A549 (cell line): ENCODE measurements around the gene LMNA. TPM values are rescaled to one million over a fixed set of nuclear protein-coding genes. Genes with fewer than 3 reads are reported as not detected.
"Not testable (repeated sequence)": the region's sequence is repeated elsewhere in the genome, so short reads cannot be mapped to it uniquely, and the experiment has no call there.

Source experiments
- ATAC-seq, 2 experiments: fragments of 200-7000 bp in 1 of 2; fragments of >200 bp in 1 of 2; cut with Nextera tagmentation in 1 of 2; cut with Tn5 transposase in 1 of 2; 3 replicates each; pipeline versions ENCODE4 v1.8.0 to v1.9.1; 2018 to 2020; ENCODE audit warnings: mild to moderate bottlenecking in 1 of 2, moderate library complexity in 1 of 2
- CTCF ChIA-PET: fragments of 300-600 bp; sonication (Branson Sonifier 250); formaldehyde crosslinking; extraction: SDS; loops from one replicate; lab custom pipeline; 2021; ENCODE audit warnings: antibody characterized with exemption, inconsistent platforms; lab: Yijun Ruan, JAX
- POLR2A ChIA-PET: fragments of 350-600 bp; formaldehyde crosslinking; extraction: SDS; loops from one replicate; lab custom pipeline; 2021; ENCODE audit warnings: antibody characterized with exemption, inconsistent platforms; lab: Yijun Ruan, JAX
- DNase-seq, 2 experiments: peaks; one replicate each; pipeline versions ENCODE4 v3.0.0 to v3.0.0-alpha.2; 2011 to 2016; ENCODE audit warnings: low read depth in 1 of 2, low spot score in 1 of 2
- FAIRE-seq: peaks from 2 replicates; lab custom pipeline; 2011; peaks lifted over from hg19 to GRCh38; lab: Jason Lieb, UNC
- H3K27ac ChIP-seq, 2 experiments: fragments of >200 bp; sonication (Bioruptor Twin); formaldehyde crosslinking; 3 replicates each; pipeline ENCODE4 v1.5.1; 2016 to 2017
- H3K4me1 ChIP-seq: fragments of >200 bp; sonication (Bioruptor Twin); formaldehyde crosslinking; 3 replicates; pipeline ENCODE4 v1.6.1; 2016
- H3K4me2 ChIP-seq: fragments of >200 bp; sonication (Bioruptor Twin); formaldehyde crosslinking; 3 replicates; pipeline ENCODE4 v1.6.1; 2016
- H3K4me3 ChIP-seq: fragments of >200 bp; sonication (Bioruptor Twin); formaldehyde crosslinking; 3 replicates; pipeline ENCODE4 v1.5.1; 2016
- H3K9me3 ChIP-seq: fragments of >200 bp; sonication (Bioruptor Twin); formaldehyde crosslinking; 3 replicates; pipeline ENCODE4 v1.6.1; 2016
- CBX2 ChIP-seq: fragments of 200-600 bp; sonication (generic); IDR thresholded peaks from 2 replicates; pipeline ENCODE4 v1.6.1; 2016; ENCODE audit warnings: low read depth, mild to moderate bottlenecking, borderline replicate concordance
- EHF ChIP-seq: fragments of 250-450 bp; sonication (Bioruptor Pico); IDR thresholded peaks from 2 replicates; pipeline ENCODE4 v1.5.0; 2020; ENCODE audit warnings: mild to moderate bottlenecking
- FOSB ChIP-seq: fragments of 250-450 bp; sonication (Bioruptor Pico); IDR thresholded peaks from 2 replicates; pipeline ENCODE4 v1.5.0; 2020; ENCODE audit warnings: mild to moderate bottlenecking, moderate library complexity
- FOXS1 ChIP-seq: fragments of 250-450 bp; sonication (Bioruptor Pico); IDR thresholded peaks from 2 replicates; pipeline ENCODE4 v1.5.0; 2020; ENCODE audit warnings: mild to moderate bottlenecking, moderate library complexity
- HDAC2 ChIP-seq: fragments of 200-600 bp; sonication (generic); IDR thresholded peaks from 2 replicates; pipeline ENCODE4 v1.6.1; 2016
- HEYL ChIP-seq: fragments of 250-450 bp; sonication (Bioruptor Pico); IDR thresholded peaks from 2 replicates; pipeline ENCODE4 v1.8.0; 2021; ENCODE audit warnings: mild to moderate bottlenecking, moderate library complexity
- HOXB13 ChIP-seq: fragments of 250-450 bp; sonication (Bioruptor Pico); IDR thresholded peaks from 2 replicates; pipeline ENCODE4 v1.5.0; 2020; ENCODE audit warnings: low read depth, mild to moderate bottlenecking, moderate library complexity
- HOXB5 ChIP-seq: fragments of 250-450 bp; sonication (Bioruptor Pico); IDR thresholded peaks from 2 replicates; pipeline ENCODE4 v1.5.0; 2020; ENCODE audit warnings: mild to moderate bottlenecking, moderate library complexity
- NR3C1 ChIP-seq: fragments of >200 bp; sonication (Bioruptor Twin); formaldehyde crosslinking; IDR thresholded peaks from 3 replicates; pipeline ENCODE4 v1.6.1; 2017
- PHF8 ChIP-seq: fragments of 200-600 bp; sonication (generic); IDR thresholded peaks from 2 replicates; pipeline ENCODE4 v1.6.1; 2016; ENCODE audit warnings: low read depth, mild to moderate bottlenecking, antibody characterized with exemption, moderate library complexity, borderline replicate concordance
- RAD21 ChIP-seq, 2 experiments: fragments of >200 bp in 1 of 2; sonication (Bioruptor Twin) in 1 of 2; formaldehyde crosslinking in 1 of 2; IDR thresholded peaks in 1 of 2; conservative IDR thresholded peaks in 1 of 2; 2 replicates in 1 of 2; 3 replicates in 1 of 2; pipeline ENCODE4 v1.6.1; 2012 to 2018; ENCODE audit warnings: inconsistent platforms in 1 of 2
- RARB ChIP-seq: fragments of 250-450 bp; sonication (Bioruptor Pico); IDR thresholded peaks from 2 replicates; pipeline ENCODE4 v1.8.0; 2021; ENCODE audit warnings: mild to moderate bottlenecking, moderate library complexity
- RCOR1 ChIP-seq: fragments of 150-350 bp; IDR thresholded peaks from 2 replicates; pipeline ENCODE4 v1.6.1; 2014; ENCODE audit warnings: antibody characterized with exemption, low read length, low read depth
- SREBF2 ChIP-seq: fragments of 450-650 bp; IDR thresholded peaks from 2 replicates; pipeline ENCODE4 v1.6.1; 2014; ENCODE audit warnings: mild to moderate bottlenecking, moderate library complexity
- TP53 ChIP-seq: fragments of 250-450 bp; sonication (Bioruptor Pico); IDR thresholded peaks from 2 replicates; pipeline ENCODE4 v1.5.0; 2021; ENCODE audit warnings: mild to moderate bottlenecking, moderate library complexity
- ZNF302 ChIP-seq: fragments of 250-450 bp; sonication (Bioruptor Pico); IDR thresholded peaks from 2 replicates; pipeline ENCODE4 v1.9.0; 2021; ENCODE audit warnings: inconsistent platforms, mild to moderate bottlenecking, moderate library complexity
- ZSCAN20 ChIP-seq: fragments of 250-450 bp; sonication (Bioruptor Pico); IDR thresholded peaks from 2 replicates; pipeline ENCODE4 v1.8.0; 2022; ENCODE audit warnings: mild to moderate bottlenecking, moderate library complexity
- WGBS: methylation state at CpG from one replicate; pipeline ENCODE4 v1.1.6; 2017; ENCODE audit errors: missing lambda C conversion rate; 5-methylcytosine and 5-hydroxymethylcytosine counted together
- polyA plus RNA-seq, 4 experiments: library from polyadenylated mRNA; depleted of rRNA in 3 of 4; stranded (reverse); fragments of >200 nt; fragmentation: RNase III in 1 of 4; extraction: RNeasy Plus Mini Kit Qiagen cat#74134 plus additional on column Dnase treatment in 1 of 4; gene quantifications; 2 replicates in 3 of 4; 3 replicates in 1 of 4; pipeline ENCODE4 v1.2.3, GENCODE V29; 2011 to 2017
- TF ChIP-seq, protein P1 (sequence below): fragments of >200 bp; sonication (Bioruptor Twin); formaldehyde crosslinking; IDR thresholded peaks from 3 replicates; pipeline ENCODE4 v1.5.1; 2016
- TF ChIP-seq, protein P2 (sequence below): IDR thresholded peaks from 2 replicates; pipeline ENCODE4 v1.6.1; 2012

Gene LMNA
- polyA plus RNA-seq, 2 of the 4 experiments (the other 2 are of a cell fraction): 214 to 286 TPM

DNA sequence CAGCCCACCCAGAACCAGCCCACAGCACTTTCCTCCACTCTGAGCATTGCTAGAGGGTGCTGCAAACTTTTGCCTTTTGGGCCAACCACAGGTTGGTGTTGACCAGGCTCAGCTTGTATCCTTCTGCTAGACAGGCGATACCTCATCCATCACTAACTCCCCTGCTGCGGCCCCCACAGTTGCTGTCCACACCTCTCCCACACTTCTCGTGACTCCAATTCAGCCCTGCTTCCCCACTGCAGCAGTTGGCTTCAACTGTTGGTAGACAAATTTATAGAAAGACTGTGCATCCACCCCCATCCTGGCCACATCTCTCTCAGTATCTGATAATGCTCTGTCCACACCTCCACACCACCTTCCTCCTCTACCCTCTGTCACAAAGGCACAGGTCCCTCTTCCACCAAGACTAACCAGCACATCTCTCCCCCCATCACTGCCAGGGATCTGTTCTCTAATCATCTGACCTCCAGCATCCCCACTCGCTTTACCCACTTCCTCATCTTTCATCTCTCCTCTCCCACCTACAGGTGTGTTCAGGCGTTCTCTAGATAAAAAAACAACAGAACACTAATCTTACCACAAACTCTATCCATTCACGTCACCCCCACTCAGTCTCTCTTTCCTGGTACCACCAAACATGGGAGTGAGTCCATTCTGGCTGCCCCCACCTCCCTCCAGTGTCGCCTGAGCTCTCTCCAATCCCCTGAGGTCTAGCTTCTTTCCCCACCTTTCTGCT is 63.6 kb downstream of the LMNA start (continued):
- TF ChIP-seq PHF8: no peak
- TF ChIP-seq FOSB (CRISPR knock-in tag): no peak
- TF ChIP-seq TP53: no peak
- TF ChIP-seq NR3C1: no peak
- no peak for TF ChIP-seq SREBF2
- TF ChIP-seq RARB: no peak
- TF ChIP-seq CBX2: no peak
- TF ChIP-seq, protein P1, sequence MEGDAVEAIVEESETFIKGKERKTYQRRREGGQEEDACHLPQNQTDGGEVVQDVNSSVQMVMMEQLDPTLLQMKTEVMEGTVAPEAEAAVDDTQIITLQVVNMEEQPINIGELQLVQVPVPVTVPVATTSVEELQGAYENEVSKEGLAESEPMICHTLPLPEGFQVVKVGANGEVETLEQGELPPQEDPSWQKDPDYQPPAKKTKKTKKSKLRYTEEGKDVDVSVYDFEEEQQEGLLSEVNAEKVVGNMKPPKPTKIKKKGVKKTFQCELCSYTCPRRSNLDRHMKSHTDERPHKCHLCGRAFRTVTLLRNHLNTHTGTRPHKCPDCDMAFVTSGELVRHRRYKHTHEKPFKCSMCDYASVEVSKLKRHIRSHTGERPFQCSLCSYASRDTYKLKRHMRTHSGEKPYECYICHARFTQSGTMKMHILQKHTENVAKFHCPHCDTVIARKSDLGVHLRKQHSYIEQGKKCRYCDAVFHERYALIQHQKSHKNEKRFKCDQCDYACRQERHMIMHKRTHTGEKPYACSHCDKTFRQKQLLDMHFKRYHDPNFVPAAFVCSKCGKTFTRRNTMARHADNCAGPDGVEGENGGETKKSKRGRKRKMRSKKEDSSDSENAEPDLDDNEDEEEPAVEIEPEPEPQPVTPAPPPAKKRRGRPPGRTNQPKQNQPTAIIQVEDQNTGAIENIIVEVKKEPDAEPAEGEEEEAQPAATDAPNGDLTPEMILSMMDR: no peak

DNA sequence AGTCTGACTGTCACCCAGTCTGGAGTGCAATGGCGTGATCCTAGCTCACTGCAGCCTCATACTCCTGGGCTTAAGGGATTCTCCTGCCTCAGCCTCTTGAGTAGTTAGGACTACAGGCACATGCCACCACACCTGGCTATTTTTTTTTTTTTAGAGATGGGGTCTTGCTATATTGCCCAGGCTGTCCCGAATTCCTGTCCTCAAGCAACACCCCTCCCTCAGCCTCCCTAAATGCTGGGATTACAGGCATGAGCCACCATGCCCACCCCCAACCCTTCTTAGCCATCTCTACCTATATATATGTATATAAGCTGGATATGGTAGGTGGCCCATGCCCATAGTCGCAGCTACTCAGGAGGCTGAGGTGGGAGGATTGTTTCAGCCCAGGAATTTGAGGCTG is 66.0 kb downstream of the LMNA start:
- DNase-seq (no peak), FAIRE-seq (no peak), ATAC-seq (no peak)
- Histone ChIP-seq H3K9me3 (no peaks in the 10 kb centered on the region), H3K4me3 (no peak overlapping the region), H3K4me1 (peaks cover 20% of the 10 kb centered on the region)
- TF ChIP-seq RCOR1: no peak
- TF ChIP-seq EHF (CRISPR knock-in tag): no peak
- TF ChIP-seq RAD21 (conservative IDR thresholded peaks at IDR 0.05 in 1 of 2, IDR thresholded peaks at IDR 0.05 in 1 of 2): no peak
- TF ChIP-seq HDAC2: no peak
- TF ChIP-seq, all 56 proteins: peak for 0
- 94% methylated on average over 3 of the region's 3 CpGs for WGBS
- POLR2A ChIA-PET: interaction anchor here (0.5 kb wide), 1 partner anchor 11 kb away, joined by 3 read pairs; no protein-coding TSS in a partner anchor
- CTCF ChIA-PET: interaction anchor here (1.6 kb wide), 1 partner anchor 35 kb away, joined by 3 read pairs; no protein-coding TSS in a partner anchor
- Histone ChIP-seq H3K4me2 (no peak overlapping the region), H3K27ac (peak overlapping the region; percentile 43 to 62; a peak in 4 of 6 replicates)

GRCh38 chr1:156181391-156181924 is 66.9 kb downstream of the LMNA start:
- peak overlapping the region; percentile 7; the same call in 1 of the 3 replicates for H3K4me2 ChIP-seq
- H3K27ac ChIP-seq: peak overlapping the region; percentile 6 to 19; a peak in 1 of 6 replicates
- ATAC-seq, POLR2A ChIA-PET, H3K9me3 ChIP-seq, CTCF ChIA-PET, H3K4me3 ChIP-seq: not testable (repeated sequence)
- peaks cover 20% of the 10 kb centered on the region for H3K4me1 ChIP-seq
- WGBS: 33% methylated on average over 8 of the region's 8 CpGs
- TF ChIP-seq ZNF302 (CRISPR knock-in tag) (peak; percentile 86), HOXB13 (CRISPR knock-in tag) (peak; percentile 80; the same call in 1 of the 2 replicates), HEYL (0 out of 2 replicates have a peak, but pooled peaks have one; percentile 77), EHF (CRISPR knock-in tag) (peak; percentile 81; the same call in 1 of the 2 replicates), ZSCAN20 (CRISPR knock-in tag) (peak; percentile 83), HOXB5 (CRISPR knock-in tag) (peak; percentile 67; the same call in 1 of the 2 replicates), FOXS1 (CRISPR knock-in tag) (peak; percentile 86; the same call in 1 of the 2 replicates)
- TF ChIP-seq, protein P2, sequence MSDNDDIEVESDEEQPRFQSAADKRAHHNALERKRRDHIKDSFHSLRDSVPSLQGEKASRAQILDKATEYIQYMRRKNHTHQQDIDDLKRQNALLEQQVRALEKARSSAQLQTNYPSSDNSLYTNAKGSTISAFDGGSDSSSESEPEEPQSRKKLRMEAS: 0 out of 2 replicates have a peak, but pooled peaks have one; percentile 28
- TF ChIP-seq, all 56 proteins: peak for 8; not testable (repeated sequence) for 48
- not testable (repeated sequence) for DNase-seq, FAIRE-seq

GRCh38 chr1:156182010-156182779 is 67.7 kb downstream of the LMNA start:
- POLR2A ChIA-PET, ATAC-seq, H3K4me3 ChIP-seq, H3K9me3 ChIP-seq, DNase-seq, CTCF ChIA-PET, H3K27ac ChIP-seq, H3K4me2 ChIP-seq, FAIRE-seq: not testable (repeated sequence)
- WGBS: 87% methylated on average over 12 of the region's 12 CpGs
- H3K4me1 ChIP-seq: peaks cover 20% of the 10 kb centered on the region

DNA sequence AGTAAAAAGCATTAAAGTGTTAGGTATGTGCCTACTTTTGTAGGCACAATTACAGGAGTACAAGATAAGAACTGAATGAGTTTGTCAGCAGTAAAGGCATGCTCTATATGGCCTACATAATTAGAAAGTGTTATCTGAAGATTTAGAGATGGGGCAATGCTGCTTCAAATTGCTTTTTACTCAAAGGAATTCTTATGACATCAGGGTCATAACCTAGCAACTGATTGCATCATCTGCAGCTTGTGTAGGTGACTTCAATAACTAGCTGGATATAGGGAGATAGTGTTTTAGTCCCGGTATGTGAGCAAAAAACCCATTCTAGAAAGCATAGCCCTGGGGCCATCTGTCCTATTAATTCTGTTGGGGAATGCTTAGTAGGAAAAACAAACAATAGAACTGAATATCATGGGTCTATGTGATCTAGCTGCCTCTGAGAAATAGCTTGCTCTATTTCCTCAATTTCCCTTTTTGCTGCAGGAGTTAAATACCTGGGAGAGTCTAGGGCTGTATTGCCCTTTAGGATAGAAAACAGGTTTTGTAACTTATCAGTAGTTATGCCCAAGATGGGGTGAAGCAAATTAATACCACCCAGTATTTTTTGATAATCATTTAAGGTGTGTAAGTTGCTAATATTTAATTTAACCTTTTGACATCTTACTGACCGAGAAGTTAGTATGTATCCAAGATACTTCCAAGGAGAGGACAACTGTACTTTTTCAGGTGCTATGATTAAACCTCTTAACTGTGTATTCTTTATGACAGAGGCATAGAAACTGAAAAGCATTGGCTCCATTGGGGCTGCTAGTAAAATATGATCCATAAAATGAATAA is 72.1 kb downstream of the LMNA start:
- POLR2A ChIA-PET, FAIRE-seq, H3K4me3 ChIP-seq, ATAC-seq, DNase-seq, H3K27ac ChIP-seq, H3K4me1 ChIP-seq, H3K4me2 ChIP-seq, H3K9me3 ChIP-seq: not testable (repeated sequence)
- 75% methylated on average over 2 of the region's 2 CpGs for WGBS
- CTCF ChIA-PET: interaction anchor here (1.2 to 1.7 kb wide), 2 partner anchors 8 to 10 kb away, joined by 3 to 6 read pairs; partner anchors contain the start of gene SLC25A44
